Neural cell (in vitro differentiated cells): ENCODE data around the gene DNAAF9. TPM values are rescaled to one million over a fixed set of nuclear protein-coding genes. Genes with fewer than 3 reads are reported as not detected.

Experiments used
- polyA plus RNA-seq: library from polyadenylated mRNA; depleted of rRNA; stranded (reverse); fragments of >200 nt; gene quantifications from 2 replicates; pipeline ENCODE4 v1.2.3, GENCODE V29; 2014
- small RNA-seq, 3 experiments: library from RNA; depleted of rRNA; stranded (forward); fragments of <200 nt; gene quantifications; one replicate each; pipeline ENCODE3, GENCODE V24; 2012

The DNAAF9 gene
- polyA plus RNA-seq, 1 donor from 2014 or later: 58.0 TPM

Small RNA genes lying within 50 kb of the gene (small RNA-seq; reads per million reads assigned to genes)
- gene RF00012: 0 to 0.41 (median 0.10) reads per million in 3 experiments
- gene RNU6-1019P: 0 reads per million in 3 experiments

Other genes with a start within 250 kb of the DNAAF9 start
- gene FASTKD5, start 247.8 kb downstream of the DNAAF9 start, polyA plus RNA-seq: 14.2 and 17.0 TPM in 2 replicates
- 1.8 and 3.6 TPM in 2 replicates for gene UBOX5, start 247.8 kb downstream of the DNAAF9 start, polyA plus RNA-seq
- 33.8 and 42.0 TPM in 2 replicates for gene LZTS3, start 234.1 kb downstream of the DNAAF9 start, polyA plus RNA-seq
- 67.6 and 77.8 TPM in 2 replicates for gene DDRGK1, start 203.0 kb downstream of the DNAAF9 start, polyA plus RNA-seq
- 87.1 and 89.5 TPM in 2 replicates for gene ITPA, start 198.2 kb downstream of the DNAAF9 start, polyA plus RNA-seq
- 0.19 TPM in 1 of 2 replicates, not detected in the other for gene SLC4A11, start 168.5 kb downstream of the DNAAF9 start, polyA plus RNA-seq
- 27.5 and 29.0 TPM in 2 replicates for gene ATRN, start 63.3 kb upstream of the DNAAF9 start, polyA plus RNA-seq